GM23338 (cell line): ENCODE data around the gene PASK. TPM values are rescaled to one million over a fixed set of nuclear protein-coding genes. Genes with fewer than 3 reads are reported as not detected.

Source experiments
- ATAC-seq: fragments of 200-7000 bp; cut with Tn5 transposase; 3 replicates; pipeline ENCODE4 v1.9.1; 2020
- DNase-seq: peaks from one replicate; pipeline ENCODE4 v3.0.0-alpha.2; 2015; ENCODE audit warnings: low spot score
- H2AFZ ChIP-seq: fragments of 200-600 bp; sonication (generic); 2 replicates; pipeline ENCODE4 v1.8.0; 2016; ENCODE audit warnings: antibody characterized with exemption, mild to moderate bottlenecking, moderate library complexity
- H3F3A ChIP-seq: fragments of 200-600 bp; sonication (generic); replicated peaks from 2 replicates; pipeline ENCODE4 v1.8.0; 2017; ENCODE audit warnings: antibody characterized with exemption, mixed run types, low read depth
- H3K27ac ChIP-seq: fragments of 200-600 bp; sonication (generic); 2 replicates; pipeline ENCODE4 v1.6.1; 2016; ENCODE audit warnings: low read depth
- H3K27me3 ChIP-seq: fragments of 200-600 bp; sonication (generic); 2 replicates; pipeline ENCODE4 v1.8.0; 2016; ENCODE audit warnings: mild to moderate bottlenecking, mixed run types, moderate library complexity; ENCODE audit not compliant: insufficient read depth
- H3K36me3 ChIP-seq: fragments of 200-600 bp; sonication (generic); 2 replicates; pipeline ENCODE4 v1.8.0; 2016; ENCODE audit warnings: mild to moderate bottlenecking; ENCODE audit not compliant: insufficient read depth
- H3K4me1 ChIP-seq: fragments of 200-600 bp; sonication (generic); 2 replicates; pipeline ENCODE4 v1.8.0; 2016; ENCODE audit warnings: mild to moderate bottlenecking, moderate library complexity; ENCODE audit not compliant: insufficient read depth
- H3K4me2 ChIP-seq: fragments of 200-600 bp; sonication (generic); 2 replicates; pipeline ENCODE4 v1.7.1; 2017; ENCODE audit warnings: mixed run types
- H3K4me3 ChIP-seq: fragments of 200-600 bp; sonication (generic); 2 replicates; pipeline ENCODE4 v1.6.1; 2016; ENCODE audit warnings: mixed run types
- H3K79me2 ChIP-seq: fragments of 200-600 bp; sonication (generic); replicated peaks from 2 replicates; pipeline ENCODE4 v1.8.0; 2017; ENCODE audit warnings: mild to moderate bottlenecking; ENCODE audit not compliant: insufficient read depth
- H3K9me2 ChIP-seq: fragments of 200-600 bp; sonication (generic); 2 replicates; pipeline ENCODE4 v1.8.0; 2017; ENCODE audit not compliant: insufficient read depth
- H4K20me1 ChIP-seq: fragments of 200-600 bp; sonication (generic); replicated peaks from 2 replicates; pipeline ENCODE4 v1.8.0; 2017; ENCODE audit warnings: mild to moderate bottlenecking; ENCODE audit not compliant: insufficient read depth
- H3K27ac Mint-ChIP-seq: 2 replicates; pipeline ENCODE4 v1.8.0; 2020; ENCODE audit warnings: inconsistent platforms, mild to moderate bottlenecking, moderate library complexity, mixed read lengths
- H3K27me3 Mint-ChIP-seq: 3 replicates; pipeline ENCODE4 v1.8.0; 2022; ENCODE audit warnings: low read depth, mild to moderate bottlenecking, moderate library complexity, mixed read lengths, inconsistent platforms; ENCODE audit not compliant: insufficient read depth, poor library complexity
- H3K36me3 Mint-ChIP-seq: 3 replicates; pipeline ENCODE4 v1.8.0; 2021; ENCODE audit warnings: low read depth, mild to moderate bottlenecking, inconsistent platforms, moderate library complexity, mixed read lengths
- H3K4me1 Mint-ChIP-seq: 3 replicates; pipeline ENCODE4 v1.8.0; 2020; ENCODE audit warnings: mild to moderate bottlenecking, inconsistent platforms, mixed read lengths
- H3K4me3 Mint-ChIP-seq: 3 replicates; pipeline ENCODE4 v1.8.0; 2021; ENCODE audit warnings: moderate library complexity, mild to moderate bottlenecking, inconsistent platforms, mixed read lengths
- H3K9me3 Mint-ChIP-seq: 3 replicates; pipeline ENCODE4 v1.8.0; 2020; ENCODE audit warnings: moderate library complexity, mild to moderate bottlenecking, inconsistent platforms, mixed read lengths
- JUNB ChIP-seq: IDR thresholded peaks from one replicate; pipeline ENCODE4 v1.6.1; 2016; ENCODE audit warnings: antibody characterized with exemption; ENCODE audit not compliant: unreplicated experiment
- NANOG ChIP-seq: IDR thresholded peaks from 2 replicates; pipeline ENCODE4 v1.6.1; 2016; ENCODE audit warnings: antibody characterized with exemption, borderline replicate concordance
- POLR2AphosphoS5 ChIP-seq: IDR thresholded peaks from 2 replicates; pipeline ENCODE4 v1.6.1; 2016; ENCODE audit warnings: antibody characterized with exemption, low read depth
- STAT1 ChIP-seq: IDR thresholded peaks from one replicate; pipeline ENCODE4 v1.6.1; 2016; ENCODE audit warnings: antibody characterized with exemption; ENCODE audit not compliant: unreplicated experiment
- ZNF114 ChIP-seq: fragments of 250-450 bp; sonication (Bioruptor Pico); IDR thresholded peaks from 2 replicates; pipeline ENCODE4 v1.5.0; 2020; ENCODE audit warnings: mild to moderate bottlenecking, moderate library complexity
- ZNF331 ChIP-seq: fragments of 250-450 bp; sonication (Bioruptor Pico); IDR thresholded peaks from 2 replicates; pipeline ENCODE4 v1.5.0; 2020; ENCODE audit warnings: low read depth, mild to moderate bottlenecking, moderate library complexity
- polyA plus RNA-seq: library from polyadenylated mRNA; unstranded; fragments of >200 nt; fragmentation: Nextera tagmentation; extraction: Ambion mirVana; gene quantifications from 2 replicates; pipeline ENCODE4 v1.2.1, GENCODE V29; 2016
- total RNA-seq: library from RNA; depleted of rRNA; stranded (reverse); fragments of >200 nt; shearing (Covaris generic); gene quantifications from 2 replicates; pipeline ENCODE4 v1.2.3, GENCODE V29; 2014
- TF ChIP-seq, protein P1 (sequence below), 2 experiments: fragments of 200-600 bp in 1 of 2; sonication (generic) in 1 of 2; conservative IDR thresholded peaks; 2 replicates each; pipeline versions ENCODE4 v1.5.1 to v1.6.1; 2016 to 2017; ENCODE audit warnings: antibody characterized with exemption in 2 of 2, low read depth in 2 of 2, mild to moderate bottlenecking in 2 of 2, moderate library complexity in 1 of 2
- TF ChIP-seq, protein P2 (sequence below): IDR thresholded peaks from 2 replicates; pipeline ENCODE4 v1.6.1; 2016; ENCODE audit warnings: antibody characterized with exemption
- TF ChIP-seq, protein P3 (sequence below): fragments of 250-450 bp; sonication (Bioruptor Pico); IDR thresholded peaks from 2 replicates; pipeline ENCODE4 v1.5.0; 2020; ENCODE audit warnings: mild to moderate bottlenecking, moderate library complexity

PASK gene
- total and polyA plus RNA-seq, 2 experiments from 2014 or later = 12.5 to 38.4 TPM

DNA sequence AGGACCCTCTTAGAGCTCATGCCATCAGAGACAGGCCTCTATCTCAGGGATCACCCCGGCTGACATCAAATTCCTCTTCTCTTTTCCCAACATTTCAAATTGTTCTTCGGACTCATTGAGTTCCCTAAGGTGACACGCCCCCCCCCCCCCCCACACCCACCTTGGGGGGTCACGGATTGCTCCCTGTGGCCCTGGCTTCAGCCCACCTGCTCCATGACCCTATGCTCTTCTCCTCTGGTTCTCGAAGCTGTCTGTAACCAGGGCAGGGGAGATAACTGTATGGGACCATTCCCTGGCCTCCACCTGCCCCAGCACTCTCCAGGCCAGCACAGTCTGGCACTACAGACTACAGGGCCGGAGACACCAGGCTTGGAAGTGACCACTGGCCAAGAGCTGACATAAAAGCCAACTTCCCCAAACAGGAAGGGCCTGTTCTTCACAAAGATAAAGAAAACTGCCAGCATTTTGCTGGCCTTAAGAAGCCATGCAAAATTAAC lies 54.3 kb downstream of the PASK start (continued):
- TF ChIP-seq ZNF114 = no peak
- TF ChIP-seq, protein P1, sequence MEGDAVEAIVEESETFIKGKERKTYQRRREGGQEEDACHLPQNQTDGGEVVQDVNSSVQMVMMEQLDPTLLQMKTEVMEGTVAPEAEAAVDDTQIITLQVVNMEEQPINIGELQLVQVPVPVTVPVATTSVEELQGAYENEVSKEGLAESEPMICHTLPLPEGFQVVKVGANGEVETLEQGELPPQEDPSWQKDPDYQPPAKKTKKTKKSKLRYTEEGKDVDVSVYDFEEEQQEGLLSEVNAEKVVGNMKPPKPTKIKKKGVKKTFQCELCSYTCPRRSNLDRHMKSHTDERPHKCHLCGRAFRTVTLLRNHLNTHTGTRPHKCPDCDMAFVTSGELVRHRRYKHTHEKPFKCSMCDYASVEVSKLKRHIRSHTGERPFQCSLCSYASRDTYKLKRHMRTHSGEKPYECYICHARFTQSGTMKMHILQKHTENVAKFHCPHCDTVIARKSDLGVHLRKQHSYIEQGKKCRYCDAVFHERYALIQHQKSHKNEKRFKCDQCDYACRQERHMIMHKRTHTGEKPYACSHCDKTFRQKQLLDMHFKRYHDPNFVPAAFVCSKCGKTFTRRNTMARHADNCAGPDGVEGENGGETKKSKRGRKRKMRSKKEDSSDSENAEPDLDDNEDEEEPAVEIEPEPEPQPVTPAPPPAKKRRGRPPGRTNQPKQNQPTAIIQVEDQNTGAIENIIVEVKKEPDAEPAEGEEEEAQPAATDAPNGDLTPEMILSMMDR (conservative IDR thresholded peaks at IDR 0.05; ENCODE audit: low read depth in 2 of 2) = no peak
- TF ChIP-seq, protein P2, sequence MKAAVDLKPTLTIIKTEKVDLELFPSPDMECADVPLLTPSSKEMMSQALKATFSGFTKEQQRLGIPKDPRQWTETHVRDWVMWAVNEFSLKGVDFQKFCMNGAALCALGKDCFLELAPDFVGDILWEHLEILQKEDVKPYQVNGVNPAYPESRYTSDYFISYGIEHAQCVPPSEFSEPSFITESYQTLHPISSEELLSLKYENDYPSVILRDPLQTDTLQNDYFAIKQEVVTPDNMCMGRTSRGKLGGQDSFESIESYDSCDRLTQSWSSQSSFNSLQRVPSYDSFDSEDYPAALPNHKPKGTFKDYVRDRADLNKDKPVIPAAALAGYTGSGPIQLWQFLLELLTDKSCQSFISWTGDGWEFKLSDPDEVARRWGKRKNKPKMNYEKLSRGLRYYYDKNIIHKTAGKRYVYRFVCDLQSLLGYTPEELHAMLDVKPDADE = no peak
- no peak for TF ChIP-seq ZNF331
- no peak for TF ChIP-seq NANOG
- TF ChIP-seq STAT1 = no peak

DNA sequence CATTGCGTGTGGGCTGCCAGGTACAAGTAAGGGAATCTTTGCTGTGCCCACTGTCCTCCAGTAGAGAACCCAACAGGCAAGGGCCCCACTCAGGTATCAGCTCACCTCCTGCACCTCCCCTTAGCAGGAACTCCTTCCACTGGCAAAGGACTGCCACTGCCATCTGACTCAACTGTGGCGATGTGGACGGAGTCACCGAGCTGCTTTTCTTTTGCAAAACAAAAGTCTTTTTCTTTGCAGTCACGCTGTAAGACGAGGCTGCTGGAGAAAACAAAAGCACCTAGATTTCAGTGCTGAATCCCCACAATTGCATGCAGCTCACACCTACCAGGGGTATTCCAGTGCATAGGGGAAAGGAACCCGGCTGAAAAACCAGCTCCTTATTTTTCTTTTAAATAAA lies 55.1 kb downstream of the PASK start:
- H3K4me3 Mint-ChIP-seq = no peak overlapping the region
- H3K4me1 ChIP-seq = peaks cover 11% of the 10 kb centered on the region; the same call in 1 of the 2 replicates
- no peaks in the 10 kb centered on the region for H3K27me3 ChIP-seq
- peak overlapping the region; percentile 35 for H3K4me2 ChIP-seq
- no peaks in the 10 kb centered on the region for H3K9me3 Mint-ChIP-seq
- no peak overlapping the region for H3K4me3 ChIP-seq
- H3K36me3 ChIP-seq = peaks cover 24% of the 10 kb centered on the region
- no peak overlapping the region for H3K27ac Mint-ChIP-seq
- DNase-seq (peak; percentile 50), ATAC-seq (peak; percentile 86)
- no peak overlapping the region for H2AFZ ChIP-seq
- peaks cover 9% of the 10 kb centered on the region for H3K27me3 Mint-ChIP-seq
- peak overlapping the region; percentile 69 for H3K27ac ChIP-seq
- H3K9me2 ChIP-seq = no peaks in the 10 kb centered on the region
- peaks cover 29% of the 10 kb centered on the region for H4K20me1 ChIP-seq
- peaks cover 13% of the 10 kb centered on the region for H3K4me1 Mint-ChIP-seq
- H3K36me3 Mint-ChIP-seq = peaks cover 56% of the 10 kb centered on the region
- peaks cover 31% of the 10 kb centered on the region for H3K79me2 ChIP-seq
- H3F3A ChIP-seq = no peaks in the 10 kb centered on the region
- TF ChIP-seq POLR2AphosphoS5 (no peak), JUNB (no peak), ZNF114 (no peak), ZNF331 (no peak)
- TF ChIP-seq, protein P3, sequence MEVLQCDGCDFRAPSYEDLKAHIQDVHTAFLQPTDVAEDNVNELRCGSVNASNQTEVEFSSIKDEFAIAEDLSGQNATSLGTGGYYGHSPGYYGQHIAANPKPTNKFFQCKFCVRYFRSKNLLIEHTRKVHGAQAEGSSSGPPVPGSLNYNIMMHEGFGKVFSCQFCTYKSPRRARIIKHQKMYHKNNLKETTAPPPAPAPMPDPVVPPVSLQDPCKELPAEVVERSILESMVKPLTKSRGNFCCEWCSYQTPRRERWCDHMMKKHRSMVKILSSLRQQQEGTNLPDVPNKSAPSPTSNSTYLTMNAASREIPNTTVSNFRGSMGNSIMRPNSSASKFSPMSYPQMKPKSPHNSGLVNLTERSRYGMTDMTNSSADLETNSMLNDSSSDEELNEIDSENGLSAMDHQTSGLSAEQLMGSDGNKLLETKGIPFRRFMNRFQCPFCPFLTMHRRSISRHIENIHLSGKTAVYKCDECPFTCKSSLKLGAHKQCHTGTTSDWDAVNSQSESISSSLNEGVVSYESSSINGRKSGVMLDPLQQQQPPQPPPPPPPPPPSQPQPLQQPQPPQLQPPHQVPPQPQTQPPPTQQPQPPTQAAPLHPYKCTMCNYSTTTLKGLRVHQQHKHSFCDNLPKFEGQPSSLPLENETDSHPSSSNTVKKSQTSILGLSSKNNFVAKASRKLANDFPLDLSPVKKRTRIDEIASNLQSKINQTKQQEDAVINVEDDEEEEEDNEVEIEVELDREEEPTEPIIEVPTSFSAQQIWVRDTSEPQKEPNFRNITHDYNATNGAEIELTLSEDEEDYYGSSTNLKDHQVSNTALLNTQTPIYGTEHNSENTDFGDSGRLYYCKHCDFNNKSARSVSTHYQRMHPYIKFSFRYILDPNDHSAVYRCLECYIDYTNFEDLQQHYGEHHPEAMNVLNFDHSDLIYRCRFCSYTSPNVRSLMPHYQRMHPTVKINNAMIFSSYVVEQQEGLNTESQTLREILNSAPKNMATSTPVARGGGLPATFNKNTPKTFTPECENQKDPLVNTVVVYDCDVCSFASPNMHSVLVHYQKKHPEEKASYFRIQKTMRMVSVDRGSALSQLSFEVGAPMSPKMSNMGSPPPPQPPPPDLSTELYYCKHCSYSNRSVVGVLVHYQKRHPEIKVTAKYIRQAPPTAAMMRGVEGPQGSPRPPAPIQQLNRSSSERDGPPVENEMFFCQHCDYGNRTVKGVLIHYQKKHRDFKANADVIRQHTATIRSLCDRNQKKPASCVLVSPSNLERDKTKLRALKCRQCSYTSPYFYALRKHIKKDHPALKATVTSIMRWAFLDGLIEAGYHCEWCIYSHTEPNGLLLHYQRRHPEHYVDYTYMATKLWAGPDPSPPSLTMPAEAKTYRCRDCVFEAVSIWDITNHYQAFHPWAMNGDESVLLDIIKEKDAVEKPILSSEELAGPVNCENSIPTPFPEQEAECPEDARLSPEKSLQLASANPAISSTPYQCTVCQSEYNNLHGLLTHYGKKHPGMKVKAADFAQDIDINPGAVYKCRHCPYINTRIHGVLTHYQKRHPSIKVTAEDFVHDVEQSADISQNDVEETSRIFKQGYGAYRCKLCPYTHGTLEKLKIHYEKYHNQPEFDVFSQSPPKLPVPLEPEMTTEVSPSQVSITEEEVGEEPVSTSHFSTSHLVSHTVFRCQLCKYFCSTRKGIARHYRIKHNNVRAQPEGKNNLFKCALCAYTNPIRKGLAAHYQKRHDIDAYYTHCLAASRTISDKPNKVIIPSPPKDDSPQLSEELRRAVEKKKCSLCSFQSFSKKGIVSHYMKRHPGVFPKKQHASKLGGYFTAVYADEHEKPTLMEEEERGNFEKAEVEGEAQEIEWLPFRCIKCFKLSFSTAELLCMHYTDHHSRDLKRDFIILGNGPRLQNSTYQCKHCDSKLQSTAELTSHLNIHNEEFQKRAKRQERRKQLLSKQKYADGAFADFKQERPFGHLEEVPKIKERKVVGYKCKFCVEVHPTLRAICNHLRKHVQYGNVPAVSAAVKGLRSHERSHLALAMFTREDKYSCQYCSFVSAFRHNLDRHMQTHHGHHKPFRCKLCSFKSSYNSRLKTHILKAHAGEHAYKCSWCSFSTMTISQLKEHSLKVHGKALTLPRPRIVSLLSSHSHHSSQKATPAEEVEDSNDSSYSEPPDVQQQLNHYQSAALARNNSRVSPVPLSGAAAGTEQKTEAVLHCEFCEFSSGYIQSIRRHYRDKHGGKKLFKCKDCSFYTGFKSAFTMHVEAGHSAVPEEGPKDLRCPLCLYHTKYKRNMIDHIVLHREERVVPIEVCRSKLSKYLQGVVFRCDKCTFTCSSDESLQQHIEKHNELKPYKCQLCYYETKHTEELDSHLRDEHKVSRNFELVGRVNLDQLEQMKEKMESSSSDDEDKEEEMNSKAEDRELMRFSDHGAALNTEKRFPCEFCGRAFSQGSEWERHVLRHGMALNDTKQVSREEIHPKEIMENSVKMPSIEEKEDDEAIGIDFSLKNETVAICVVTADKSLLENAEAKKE (CRISPR knock-in tag) = no peak
- TF ChIP-seq, protein P1 (conservative IDR thresholded peaks at IDR 0.05; ENCODE audit: low read depth in 2 of 2) = no peak
- TF ChIP-seq, protein P2 = no peak
